ENCODE data around the gene ERC1.
"Not testable (repeated sequence)": the region's sequence is repeated elsewhere in the genome, so short reads cannot be mapped to it uniquely, and the experiment has no call there.

Gene ERC1

DNA sequence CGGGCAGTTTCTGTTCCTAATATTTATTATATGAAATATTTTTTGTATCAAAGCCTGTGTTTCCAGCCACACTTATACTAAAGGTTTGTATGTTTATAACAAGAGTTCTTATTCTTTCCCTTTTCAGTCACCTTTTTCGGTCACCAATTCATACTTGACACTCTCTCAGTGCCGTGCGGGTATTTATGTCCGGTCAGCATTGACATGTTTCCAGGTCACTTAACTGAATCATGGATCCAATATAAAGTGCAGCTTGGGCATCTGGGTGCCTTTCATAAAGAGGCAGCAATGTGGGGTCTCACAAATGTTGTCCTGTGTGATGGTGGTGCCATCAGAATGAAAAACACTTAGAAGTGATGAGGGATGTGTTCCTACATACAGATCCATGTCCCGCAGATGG is 141.3 kb downstream of the ERC1 start:
- DNase-seq, result no peak

DNA sequence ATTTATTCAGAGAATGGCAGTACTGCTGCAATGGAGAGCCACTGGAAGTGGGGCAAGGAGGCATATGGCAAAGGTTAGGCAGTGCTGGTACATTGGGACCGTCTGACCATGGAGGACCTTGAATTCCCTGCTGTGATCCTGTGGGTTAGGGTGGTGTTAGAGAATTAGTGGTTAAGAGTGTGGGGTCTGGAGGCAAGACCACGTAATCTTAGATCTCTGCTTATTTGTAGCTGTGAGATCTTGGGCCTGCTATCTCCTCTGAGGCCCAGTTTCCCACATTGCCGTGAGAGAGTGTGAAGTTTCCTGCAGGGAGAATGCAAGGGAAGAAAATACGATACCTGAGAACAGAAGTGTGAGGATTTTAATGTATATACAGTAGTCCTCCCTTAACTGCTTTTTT is 147.7 kb downstream of the ERC1 start:
- DNase-seq, result no peak

DNA sequence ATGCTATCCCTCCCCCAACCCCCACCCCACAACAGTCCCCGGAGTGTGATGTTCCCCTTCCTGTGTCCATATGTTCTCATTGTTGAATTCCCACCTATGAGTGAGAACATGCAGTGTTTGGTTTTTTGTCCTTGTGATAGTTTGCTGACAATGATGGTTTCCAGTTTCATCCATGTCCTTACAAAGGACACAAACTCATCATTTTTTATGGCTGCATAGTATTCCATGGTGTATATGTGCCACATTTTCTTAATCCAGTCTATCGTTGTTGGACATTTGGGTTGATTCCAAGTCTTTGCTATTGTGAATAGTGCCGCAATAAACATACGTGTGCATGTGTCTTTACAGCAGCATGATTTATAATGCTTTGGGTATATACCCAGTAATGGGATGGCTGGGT is 155.7 kb downstream of the ERC1 start:
- DNase-seq, result not testable (repeated sequence)

DNA sequence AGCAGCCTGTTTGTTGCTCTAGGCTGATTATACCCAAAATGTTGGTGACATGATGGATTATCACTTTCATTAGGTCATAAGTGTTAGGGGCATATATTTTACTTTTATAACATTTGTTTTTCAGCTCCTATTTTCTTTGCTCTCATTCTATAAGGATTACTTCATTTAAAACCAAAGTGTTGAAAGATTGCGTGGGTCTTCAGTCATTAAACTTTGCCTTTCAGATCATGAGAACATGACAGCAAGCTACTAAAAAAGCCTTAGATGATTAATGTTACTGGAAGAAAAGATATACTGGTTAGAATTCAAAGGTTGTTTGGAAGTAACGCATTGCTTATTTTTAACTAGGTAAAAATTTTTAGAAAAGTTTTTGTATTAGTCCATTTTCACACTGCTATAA is 156.8 kb downstream of the ERC1 start:
- DNase-seq, result no peak

DNA sequence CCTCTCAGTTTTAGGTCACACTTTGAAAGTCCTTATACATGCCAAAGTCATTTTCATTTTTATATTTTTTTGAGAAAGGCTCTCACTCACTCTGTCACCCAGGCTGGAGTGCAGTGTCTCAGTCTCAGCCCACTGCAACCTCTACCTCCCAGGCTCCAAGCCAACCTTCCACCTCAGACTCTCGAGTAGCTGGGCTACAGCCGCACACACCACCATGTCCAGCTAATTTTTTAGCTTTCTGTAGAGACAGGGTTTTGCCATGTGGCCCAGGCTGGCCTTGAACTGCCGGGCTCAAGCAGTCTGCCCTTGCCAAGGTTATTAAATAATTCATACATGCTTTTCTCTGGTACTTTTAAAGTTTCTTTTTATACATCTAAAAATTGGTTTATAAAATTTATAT is 166.0 kb downstream of the ERC1 start:
- no peak for DNase-seq

DNA sequence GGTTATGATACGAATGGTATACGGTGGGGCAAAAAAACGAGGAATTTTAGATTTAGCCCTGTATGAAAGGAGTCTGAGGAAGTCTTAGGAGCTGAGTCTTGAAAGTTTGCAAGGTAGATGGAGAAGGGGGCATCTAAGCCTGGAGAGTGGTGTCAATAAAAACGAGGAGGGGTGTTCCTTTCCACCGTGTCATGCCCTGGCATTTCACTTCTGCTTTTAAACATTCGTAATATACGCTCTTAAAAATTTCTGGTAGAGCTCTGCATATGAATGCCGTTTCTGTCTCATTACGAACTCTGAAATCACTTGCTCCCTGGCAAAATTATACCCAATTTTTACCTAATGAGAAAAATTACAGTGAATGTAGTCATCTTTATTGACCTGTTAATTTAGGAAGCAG is 170.2 kb downstream of the ERC1 start:
- DNase-seq, result no peak

DNA sequence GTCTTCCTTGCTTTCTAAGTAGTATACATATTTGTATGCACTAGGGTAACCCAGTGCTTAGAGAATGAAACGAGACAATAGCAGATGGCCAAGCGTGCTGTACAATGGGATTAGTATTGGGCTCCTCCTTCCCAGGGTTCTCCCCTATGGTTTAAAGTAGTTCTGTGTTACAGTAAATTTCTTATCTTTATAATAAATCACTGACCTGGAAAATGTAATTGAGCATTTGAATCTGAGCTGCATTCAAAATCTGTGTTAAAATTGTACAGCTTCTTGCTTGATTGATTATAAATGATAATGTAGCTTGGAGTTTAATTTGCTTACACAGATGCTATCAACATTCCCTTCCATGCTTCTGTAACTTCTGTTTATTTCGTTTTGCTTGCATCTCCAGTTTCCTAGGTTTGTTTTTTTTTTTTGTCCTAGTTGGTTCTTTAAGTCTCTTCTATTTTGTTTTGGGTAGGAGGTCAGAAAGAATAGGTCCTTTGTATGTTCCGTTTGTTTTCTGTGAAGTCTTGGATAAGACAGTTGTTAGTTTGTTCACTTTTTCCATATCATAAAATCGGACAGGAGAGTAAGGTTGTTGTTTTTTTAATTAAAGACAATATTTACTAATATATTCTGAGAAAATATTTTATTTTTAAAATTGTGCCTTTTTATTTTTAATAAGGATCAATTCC is 171.2 kb downstream of the ERC1 start:
- DNase-seq, result no peak

DNA sequence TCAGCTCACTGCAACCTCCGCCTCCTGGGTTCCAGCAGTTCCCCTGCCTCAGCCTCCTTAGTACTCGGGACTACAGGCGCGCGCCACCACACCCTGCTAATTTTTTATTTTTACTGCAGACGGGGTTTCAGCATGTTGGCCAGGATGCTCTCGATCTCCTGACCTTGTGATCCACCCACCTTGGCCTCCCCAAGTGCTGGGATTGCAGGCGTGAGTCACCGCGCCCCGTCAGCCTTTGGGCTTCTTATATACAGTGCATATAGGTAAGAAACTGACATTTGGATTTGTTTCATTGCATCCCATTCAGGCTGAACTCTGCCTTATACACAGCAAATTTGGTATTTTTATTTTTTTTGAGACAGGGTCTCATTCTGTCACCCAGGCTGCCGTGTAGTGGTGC is 176.8 kb downstream of the ERC1 start:
- DNase-seq, result no peak

DNA sequence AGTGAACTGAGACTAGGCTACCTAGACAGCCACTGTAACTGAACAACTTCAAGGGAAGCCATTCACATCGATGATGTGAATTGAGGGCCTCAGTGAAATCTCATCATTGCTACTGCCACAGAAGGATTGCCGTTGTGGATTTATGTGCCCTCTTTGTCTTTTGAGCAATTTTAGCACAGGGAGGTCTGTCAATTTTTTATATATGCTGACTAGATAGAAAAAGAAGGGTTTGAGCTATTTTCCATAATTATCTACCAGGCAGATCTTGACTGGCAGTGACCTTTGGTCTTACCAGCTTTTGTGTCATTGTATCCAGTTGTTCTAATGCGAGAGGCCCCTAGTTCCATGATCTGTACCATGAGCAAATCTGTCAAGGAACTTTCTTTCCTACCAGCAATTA is 179.4 kb downstream of the ERC1 start:
- DNase-seq, result no peak

GRCh38 chr12:1171657-1172408 is 180.8 kb downstream of the ERC1 start:
- no peak for DNase-seq

GRCh38 chr12:1173781-1174617 is 183.0 kb downstream of the ERC1 start:
- no peak for DNase-seq

GRCh38 chr12:1174659-1175058 is 183.6 kb downstream of the ERC1 start:
- DNase-seq, result no peak

DNA sequence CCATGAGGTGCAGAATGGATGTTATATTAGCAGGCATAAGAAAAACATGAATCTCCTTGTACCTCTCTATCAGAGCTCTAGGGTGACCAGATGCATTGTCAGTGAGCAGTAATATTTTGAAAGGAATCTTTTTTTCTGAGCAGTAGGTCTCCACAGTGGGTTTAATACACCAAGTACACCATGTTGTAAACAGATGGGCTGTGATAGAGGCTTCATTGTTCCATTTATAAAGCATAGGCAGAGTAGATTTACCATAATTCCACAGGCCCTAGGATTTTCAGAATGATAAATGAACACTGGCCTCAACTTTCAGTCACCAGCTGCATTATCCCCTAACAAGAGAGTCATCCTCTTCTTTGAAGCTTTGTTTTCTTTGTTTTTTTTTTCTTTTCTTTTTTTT is 185.2 kb downstream of the ERC1 start:
- DNase-seq, result no peak

DNA sequence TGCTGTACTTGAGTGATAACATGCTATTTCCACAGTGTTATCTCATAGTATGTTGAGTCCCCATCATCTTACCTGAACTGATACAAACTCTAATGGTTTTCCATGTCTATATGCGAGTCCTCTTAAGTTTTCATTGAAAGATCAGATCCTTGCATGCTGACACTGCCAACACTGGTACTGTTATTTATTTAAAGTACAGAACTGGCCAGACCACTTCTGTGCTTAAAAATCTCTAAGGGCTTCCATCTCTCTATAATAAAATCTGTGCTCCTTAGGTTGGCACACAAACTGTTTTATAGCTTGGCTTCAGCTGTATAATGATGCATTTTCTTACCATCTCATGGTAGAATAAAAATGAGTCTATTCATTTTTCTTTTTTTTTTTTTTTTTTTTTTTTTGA is 188.1 kb downstream of the ERC1 start:
- DNase-seq, result no peak

DNA sequence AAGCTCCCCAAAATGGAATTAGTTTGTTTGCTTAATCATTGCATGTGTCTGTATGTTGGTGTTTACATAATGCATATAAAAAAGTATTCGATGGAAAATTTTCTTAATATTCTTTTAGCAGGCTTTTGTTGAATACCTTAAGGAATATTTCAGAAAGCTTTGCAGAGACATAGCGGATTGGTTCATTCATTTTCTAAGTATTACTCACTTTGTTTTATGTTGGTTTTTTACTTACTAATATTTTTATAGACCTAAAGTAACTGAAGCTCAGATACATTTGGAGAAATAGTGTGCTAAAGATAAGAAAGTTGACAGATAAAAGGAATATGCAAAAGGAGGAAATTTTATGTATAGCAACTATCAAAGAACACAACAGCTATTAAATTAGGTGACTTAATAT is 191.0 kb downstream of the ERC1 start:
- DNase-seq, result no peak

GRCh38 chr12:1184402-1184801 is 193.4 kb downstream of the ERC1 start:
- DNase-seq, result no peak

GRCh38 chr12:1185460-1186182 is 194.6 kb downstream of the ERC1 start:
- no peak for DNase-seq

DNA sequence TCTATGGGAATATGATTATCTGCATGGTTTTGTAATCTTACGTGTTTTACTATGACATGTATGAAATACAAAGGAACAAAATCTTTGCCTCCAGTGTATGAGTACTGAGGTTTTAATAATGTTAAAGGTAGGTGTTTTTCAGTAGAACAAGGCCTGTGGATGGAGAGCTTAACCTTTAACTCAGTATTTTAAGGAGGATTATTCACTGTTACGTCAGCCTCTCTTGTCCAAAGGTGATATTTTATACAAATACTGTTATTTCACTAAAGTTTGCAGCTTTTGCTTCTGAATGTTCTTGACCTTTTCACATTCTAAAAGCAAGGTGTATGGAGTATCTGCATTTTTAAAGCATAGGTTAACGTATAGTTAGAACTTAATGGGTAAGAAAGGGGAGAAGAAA is 195.3 kb downstream of the ERC1 start:
- DNase-seq, result no peak

GRCh38 chr12:1188016-1188415 is 197.0 kb downstream of the ERC1 start:
- no peak for DNase-seq

GRCh38 chr12:1189163-1189562 is 198.1 kb downstream of the ERC1 start:
- no peak for DNase-seq

GRCh38 chr12:1195513-1195912 is 204.5 kb downstream of the ERC1 start:
- DNase-seq, result no peak

GRCh38 chr12:1197264-1198018 is 206.4 kb downstream of the ERC1 start:
- DNase-seq, result no peak
